HG03520 (cell line): ENCODE results near the gene ZNF24.
A peak's percentile ranks its signal among the peaks of the same experiment; 100 is the strongest.

Source experiments
- ATAC-seq: cut with Tn5 transposase; IDR thresholded peaks from one replicate; pipeline ENCODE4 v1.9.1; 2021; ENCODE audit warnings: mild to moderate bottlenecking, moderate library complexity; ENCODE audit not compliant: unreplicated experiment

Gene ZNF24

DNA sequence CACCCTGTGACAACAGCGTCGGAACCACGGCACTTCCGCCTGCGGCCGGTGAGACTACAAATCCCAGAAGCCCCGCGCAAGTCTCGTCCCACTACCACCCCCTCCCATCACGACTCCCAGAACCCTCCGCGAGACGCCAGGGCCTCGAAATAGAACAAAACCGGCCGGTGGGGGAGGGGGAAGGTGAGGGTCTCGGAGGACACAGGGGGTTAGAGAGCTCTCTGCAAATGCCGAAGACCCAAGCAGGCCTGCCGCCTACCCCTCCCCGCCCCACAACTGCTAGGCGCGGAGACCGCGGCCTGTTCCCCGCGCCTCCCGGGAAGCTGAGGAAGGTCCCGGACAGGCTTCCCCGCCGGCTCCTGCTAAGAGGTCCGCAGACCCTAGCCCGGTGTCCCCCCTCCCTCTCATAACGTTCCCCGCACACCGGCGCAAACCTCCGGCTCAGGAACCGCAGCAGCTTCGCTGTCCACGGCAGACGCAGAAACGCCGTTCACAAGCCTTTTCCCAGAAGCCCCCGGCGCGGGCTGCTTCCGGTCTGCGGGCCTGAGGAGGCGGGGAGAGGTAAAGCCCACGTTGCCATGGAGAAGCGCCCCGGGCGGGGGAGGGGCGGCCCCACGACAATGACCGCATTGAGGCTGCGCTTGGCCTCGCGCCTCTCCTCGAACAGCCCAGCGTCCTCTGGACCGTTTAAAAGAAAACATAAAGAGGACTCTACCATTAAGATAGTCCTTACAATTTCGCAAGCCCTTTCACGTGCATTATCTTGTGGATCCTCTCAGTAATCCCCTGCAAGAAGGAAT is at the start of gene ZNF24:
TSS of gene ZNF24 (minus strand) at position 485 of the 800 bp plus-strand sequence. CDS start 3,770 bp downstream, outside the sequence.
- peak; percentile 86 for ATAC-seq

DNA sequence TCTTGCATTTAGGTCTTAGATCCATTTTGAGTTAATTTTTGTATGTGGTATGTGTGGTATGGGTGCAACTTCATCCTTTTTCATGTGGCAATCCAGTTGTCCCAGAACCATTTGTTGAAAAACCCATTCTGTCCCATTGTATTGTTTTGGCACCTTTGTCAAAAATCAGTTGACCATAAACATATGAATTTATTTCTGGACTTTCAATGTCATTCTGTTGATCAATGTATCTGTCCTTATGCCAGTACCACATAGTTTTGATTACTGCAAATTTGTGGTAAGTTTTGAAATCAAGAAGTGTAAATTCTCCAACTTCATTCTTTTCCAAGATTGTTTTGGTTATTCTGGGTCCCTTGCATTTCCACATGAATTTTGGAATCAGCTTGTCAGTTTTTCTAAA is 49.5 kb upstream of the ZNF24 start:
- ATAC-seq: no peak

DNA sequence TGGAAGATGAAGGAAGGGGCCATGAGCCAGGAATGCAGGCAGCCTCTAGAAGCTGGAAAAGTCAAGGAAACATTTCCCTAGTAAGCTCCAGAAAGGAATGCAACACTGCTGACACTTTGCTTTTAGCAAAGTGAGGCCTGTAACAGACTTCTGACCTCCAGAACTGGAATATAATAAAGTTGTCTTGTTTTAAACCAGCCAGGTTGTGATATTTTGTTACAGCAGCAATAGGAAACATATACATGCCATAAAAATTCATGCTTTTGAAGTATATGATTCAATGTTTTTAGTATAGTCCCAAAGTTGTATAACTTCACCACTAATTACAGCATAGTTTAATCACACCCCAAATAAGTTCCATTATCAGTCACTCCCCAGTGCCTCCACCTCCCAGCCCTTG is 48.2 kb upstream of the ZNF24 start:
- no peak for ATAC-seq

DNA sequence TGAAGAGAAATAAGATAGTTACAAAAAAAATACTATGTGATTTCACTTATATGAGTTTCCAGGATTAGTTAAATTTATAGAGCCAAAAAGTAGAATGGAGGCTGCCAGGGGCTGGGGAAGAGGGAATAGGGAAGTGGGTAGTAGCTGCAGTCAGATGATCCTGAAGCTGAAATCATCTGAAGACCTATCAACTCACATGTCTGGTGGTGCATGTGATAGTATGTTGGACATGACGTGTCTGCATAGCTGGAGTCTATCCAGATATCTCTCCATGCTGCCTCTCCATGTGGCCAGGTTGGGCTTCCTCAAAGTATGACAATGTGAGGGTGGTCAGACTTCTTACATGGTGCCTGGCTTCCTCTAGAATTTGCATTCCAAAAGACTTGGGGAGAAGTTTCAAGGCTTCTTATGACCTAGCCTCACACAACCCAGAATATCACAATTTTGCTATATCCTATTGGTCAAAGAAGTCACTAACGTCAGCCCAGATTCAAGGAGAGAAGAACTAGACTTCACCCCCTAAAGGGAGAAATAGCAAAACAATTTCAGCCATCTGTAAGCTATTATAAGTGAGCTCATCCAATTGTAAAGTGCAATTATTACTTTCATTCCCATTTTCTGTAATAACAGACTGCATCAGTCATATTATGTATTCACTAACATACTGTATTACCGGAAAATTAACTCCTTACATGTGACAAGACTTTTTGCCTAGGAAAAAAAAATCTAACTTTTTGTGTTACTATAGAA is 46.9 kb upstream of the ZNF24 start:
- ATAC-seq: no peak

DNA sequence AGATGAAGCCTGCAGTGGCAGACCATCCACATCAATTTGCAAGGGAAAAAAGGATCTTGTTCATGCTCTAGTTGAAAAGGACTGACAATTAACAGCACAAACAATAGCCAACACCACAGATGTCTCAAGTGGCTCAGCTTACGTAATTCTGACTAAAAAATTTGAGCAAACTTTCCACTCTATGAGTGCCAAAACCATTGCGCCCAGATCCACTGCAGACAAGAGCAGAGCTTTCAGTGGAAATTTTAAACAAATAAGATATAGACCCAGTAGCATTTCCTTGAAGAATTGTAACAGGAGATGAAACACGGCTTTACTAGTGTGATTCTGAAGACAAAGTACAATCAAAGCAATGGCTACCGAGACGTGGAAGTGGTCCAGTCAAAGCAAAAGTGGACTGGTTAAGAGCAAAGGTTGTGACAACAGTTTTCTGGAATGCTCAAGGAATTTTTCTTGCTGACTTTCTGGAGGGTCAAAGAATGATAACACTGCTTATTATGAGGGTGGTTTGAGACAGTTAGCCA is 44.9 kb upstream of the ZNF24 start:
- no peak for ATAC-seq

DNA sequence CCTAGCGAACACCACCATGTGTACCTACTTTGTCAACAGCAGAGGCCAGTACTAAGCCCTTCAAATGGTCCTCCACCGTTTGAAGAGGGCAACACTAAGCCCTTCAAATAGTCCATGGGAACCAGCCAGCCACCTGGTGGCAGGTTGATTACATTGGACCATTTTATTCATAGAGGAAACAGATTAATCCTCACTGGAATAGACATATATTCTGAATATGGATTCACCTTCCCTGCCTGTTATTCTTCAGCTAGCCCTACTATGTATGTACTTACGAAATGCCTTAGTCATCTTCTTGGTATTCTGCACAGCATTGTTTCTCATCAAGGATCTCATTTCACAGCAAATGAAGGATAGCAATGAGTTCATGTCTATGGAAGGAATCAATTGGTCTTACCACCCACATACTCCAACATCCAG is 42.9 kb upstream of the ZNF24 start:
- peak; percentile 16 for ATAC-seq

DNA sequence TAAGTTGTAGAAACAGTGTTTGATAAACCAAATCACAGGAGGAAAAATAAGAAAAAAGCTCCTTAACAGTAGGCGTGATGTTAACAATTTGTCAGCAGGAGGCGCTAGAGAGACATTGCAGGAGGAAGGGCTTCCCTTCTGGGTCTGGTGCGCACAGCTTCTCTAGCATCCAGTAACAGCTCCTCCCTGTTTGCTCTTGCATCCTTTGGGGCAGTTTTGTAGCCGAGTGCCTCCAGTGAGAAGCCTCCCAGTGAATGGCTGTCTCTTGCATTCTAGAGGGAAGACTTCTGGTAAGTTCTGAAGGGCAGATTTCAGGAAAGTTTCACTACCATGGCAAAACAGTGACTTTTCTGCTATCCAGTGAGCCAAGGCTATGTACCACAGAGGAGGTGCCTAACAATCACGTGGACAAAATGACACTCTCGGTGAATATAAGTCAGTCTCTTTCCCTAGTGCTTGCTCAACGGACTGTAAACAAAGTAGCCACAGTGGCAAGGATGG is 42.4 kb upstream of the ZNF24 start:
- ATAC-seq: peak; percentile 72

DNA sequence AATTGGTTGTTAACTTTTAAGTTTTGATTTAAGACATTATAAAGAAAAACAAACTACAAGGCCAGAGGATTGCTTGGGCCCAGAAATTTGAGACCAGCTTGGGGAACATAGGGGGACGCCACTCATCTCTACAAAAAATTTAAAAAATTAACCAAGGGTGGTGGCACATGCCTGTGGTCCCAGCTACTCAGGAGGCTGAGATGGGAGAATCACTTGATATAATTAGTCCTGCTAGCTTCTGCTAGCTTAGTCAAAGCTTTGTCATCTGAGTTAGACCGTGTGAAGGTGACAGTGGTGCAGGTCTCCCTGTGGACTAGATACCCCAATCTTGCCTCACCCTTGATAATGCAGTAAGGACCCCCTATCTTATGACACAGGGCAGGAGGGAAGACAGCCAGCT is 38.9 kb upstream of the ZNF24 start:
- no peak for ATAC-seq

DNA sequence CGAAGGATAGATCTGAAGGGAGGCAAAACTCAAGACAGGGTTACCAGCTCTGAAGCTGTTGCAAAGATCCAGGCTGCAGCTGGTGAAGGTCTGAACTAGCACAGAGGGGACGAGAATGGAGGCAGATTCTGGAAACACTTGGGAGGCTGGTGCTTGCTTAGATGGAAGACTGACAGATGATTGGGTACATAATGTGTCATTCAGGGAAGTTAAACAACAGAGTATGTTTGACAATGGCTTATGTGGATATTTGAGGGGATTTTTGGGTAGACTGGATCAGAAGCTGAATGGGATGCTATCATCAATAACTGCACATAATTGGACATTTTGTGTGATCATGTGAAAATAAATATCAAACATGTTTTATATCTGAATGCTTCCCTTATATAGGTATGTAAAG is 35.2 kb upstream of the ZNF24 start:
- ATAC-seq: no peak

DNA sequence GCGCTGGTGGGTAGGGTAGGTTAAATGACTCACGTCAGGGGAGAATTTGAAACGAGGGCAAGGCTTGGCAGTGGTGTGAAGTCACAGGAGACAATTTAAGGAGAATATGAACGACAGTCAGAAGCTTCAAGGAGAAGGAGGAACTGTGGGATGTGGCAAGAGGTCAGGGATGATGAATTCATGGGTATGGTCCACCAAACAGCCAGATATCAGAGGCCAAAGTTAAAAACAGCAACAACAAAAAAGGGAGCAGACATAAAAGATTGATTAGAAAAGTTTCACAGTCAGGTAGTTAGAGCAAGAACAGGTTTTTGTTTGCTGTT is 34.3 kb upstream of the ZNF24 start:
- ATAC-seq: no peak

DNA sequence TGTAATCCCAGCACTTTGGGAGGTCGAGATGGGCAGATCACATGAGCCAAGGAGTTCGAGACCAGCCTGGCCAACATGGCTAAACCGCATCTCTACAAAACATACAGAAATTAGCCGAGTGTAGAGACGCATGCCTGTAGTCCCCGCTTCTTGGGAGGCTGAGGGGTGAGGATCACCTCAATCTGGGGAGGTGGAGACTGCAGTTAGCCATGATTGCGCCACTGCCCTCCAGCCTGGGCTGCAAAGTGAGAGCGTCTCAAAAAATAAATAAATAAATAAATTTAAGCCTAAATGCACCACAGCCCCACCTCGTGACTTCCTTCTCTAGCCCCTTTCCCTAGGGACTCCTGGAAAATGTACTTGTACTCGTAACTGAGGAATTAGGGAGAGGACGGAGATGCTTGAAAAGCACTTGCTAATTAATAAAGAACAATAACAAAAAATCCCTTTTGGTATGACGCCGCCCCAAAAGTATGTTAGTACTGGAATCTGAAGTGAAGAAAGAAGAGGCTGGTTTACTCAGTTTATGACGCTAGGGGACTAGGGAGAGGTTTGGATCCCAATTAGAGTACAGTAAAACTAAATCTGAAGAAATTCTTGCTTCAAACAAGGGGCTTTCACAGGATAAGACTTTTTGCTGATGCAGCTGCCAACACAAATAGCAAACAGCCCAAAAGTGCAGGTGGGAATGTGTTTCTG is 33.8 kb upstream of the ZNF24 start:
- no peak for ATAC-seq

DNA sequence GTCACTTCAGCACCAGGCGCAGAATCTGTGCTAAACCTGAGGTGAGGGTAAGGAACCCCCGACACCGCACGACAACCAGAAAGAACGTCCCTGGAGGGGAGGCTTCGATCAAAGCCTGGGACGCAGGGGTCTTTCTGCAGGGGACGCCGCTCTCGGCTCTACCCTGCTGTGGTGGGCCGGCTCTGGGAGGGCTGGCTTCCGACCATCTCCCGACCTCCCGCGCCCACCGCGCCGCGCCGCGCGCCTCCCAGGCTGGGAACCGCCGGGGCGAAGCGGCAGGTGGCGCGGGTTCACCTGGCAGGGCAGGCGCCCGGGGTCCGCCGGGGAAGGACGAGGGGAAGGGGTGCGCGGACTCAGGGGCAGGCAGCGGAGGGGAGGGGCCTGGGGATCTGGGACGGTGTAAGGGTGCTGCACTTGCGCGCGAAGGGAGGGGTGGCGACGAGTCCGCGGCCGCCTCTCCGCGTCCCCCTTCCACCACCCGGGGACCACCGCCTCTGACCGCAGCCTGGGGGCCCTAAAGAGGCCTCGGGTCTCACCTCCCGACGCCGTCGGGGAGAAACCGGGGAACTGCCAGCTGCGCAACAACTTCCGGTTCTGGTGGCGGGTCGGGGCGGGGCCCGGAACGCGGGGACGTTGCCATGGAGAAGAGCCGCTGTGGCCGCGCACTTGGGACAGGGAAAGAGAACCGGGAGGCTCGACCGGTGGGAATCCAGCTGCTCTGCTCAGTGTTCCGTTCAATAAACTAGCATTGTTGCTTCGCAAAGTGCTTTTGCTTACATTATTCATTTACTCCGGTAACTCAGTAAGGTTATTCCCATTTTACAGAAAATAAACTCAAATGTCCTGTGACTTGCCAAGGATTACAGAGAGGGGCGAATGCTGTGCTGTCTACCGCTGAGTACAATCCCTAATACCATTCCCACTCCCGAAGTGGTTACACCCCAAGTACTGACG is 32.8 kb upstream of the ZNF24 start, which contains the start of gene ZNF396:
TSS of gene ZNF396 (minus strand) at position 596 of the 954 bp plus-strand sequence. CDS start 3,045 bp downstream, outside the sequence.
- peak; percentile 81 for ATAC-seq

DNA sequence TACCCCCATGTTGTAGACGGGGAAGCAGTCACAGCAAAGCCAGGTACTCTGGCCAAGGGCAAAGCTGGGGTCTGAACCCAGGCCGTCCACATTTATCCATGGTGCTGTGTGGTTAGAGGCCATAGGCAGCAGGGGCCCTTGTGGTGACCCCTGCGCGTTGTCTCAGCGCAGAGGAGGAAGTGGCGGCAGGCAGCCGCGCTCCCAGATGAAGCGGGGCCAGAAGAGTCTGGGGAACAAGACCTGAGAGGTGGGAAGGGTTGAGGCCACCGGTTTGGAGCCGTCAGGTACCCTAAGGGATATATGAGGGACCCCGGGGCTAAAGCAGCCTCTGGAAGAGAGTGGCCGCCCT is 32.1 kb upstream of the ZNF24 start:
- ATAC-seq: peak; percentile 37

DNA sequence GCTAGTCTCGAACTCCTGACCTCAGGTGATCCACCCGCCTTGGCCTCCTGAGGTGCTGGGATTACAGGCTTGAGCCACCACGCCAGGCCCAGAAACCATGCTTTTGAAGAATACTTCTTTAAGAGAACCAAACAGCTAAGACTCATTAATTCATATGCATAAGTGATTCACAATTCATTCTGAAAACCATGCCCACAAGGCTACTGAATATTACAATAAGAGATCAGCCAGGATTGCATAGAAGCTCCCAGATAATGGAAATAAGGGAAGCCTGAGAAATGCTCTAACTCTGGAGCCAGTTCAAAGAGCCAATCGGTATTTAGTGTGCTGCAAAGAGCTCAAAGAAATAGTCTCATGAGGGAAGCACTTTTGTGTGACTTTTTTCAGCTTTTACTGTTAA is 30.5 kb upstream of the ZNF24 start:
- no peak for ATAC-seq

DNA sequence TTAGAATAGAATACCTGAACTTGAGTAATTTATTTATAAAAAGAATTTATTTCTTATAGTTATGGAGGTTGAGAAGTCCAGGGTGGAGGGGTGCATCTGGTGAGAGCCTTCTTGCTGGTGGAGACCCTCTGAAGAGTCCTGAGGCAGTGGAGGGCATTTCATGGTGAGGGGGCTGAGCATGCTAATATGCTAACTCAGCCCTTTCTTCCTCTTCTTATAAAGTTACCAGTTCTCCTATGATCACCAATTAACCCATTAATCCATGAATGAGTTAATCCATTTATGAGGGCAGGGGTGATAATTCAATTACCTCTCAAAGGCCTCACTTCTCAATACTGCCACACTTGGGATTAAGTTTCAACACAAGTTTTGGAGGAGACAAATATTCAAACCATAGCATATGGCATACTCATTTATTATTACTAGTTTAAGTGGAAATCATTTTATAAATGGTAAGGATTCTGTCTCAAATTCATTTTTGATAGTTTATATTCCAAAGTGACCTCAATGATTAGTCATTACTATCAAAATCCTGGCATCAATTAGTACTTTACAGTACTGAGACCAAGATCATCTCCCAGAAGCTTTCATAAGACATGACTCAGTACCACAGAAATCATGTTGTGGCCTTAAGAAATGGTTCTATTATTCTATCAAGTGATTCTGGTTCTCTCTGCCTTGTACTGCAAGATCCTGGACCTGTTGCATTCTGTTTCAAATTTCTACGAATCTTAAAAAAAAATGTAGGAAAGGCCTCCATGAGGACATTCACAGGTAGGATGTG is 27.4 kb upstream of the ZNF24 start:
- ATAC-seq: no peak

DNA sequence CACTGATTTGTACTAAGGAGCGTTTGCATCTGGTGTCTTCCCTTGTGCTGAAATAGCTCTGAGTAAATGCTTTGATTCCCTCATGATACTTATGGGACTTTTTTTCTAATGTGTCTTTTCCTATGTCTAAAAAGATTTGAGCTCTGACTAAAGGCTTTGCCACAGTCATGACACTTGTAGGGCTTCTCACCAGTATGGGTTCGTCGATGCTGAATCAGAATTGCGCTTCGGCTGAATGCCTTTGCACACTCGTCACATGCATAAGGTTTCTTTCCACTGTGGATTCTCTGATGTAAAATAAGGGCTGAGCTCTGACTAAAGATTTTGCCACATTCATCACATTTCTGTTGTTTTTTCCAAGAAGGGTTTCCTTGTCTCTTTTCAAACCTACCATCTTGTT is 24.9 kb upstream of the ZNF24 start:
- no peak for ATAC-seq

DNA sequence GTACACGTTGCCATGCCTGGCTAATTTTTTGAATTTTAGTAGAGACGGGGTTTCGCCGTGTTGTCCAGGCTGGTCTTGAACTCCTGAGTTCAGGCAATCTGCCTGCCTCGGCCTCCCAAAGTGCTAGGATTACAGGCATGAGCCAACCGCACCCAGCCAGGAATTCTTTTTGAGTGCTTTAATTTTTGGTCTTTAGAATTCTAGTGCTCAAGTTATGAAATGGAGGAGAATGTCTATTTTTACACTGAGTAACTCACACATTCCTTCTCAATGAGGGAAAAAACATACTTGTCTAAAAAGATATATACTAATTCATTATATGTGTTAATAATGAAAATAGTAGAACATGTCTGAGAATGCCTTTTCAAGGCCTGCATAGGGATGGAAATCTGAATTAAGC is 24.4 kb upstream of the ZNF24 start:
- no peak for ATAC-seq

DNA sequence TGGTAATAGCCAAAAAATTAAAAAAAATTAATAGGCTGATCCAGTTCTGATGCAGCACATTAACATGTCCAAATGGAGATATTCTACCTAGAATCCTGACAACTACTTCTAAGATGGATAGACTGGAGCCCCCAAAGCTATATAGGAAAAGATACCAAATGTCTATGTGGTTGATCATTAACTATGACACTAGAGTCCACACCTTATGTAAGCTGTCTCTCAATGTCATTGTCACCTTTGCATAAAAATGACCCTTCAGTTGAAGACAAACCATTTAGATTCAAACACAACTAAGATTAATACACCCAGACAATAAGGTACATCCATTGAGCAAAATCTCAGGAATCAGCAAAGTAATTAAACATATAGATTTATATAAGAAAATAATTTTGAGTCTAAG is 18.3 kb upstream of the ZNF24 start:
- no peak for ATAC-seq

DNA sequence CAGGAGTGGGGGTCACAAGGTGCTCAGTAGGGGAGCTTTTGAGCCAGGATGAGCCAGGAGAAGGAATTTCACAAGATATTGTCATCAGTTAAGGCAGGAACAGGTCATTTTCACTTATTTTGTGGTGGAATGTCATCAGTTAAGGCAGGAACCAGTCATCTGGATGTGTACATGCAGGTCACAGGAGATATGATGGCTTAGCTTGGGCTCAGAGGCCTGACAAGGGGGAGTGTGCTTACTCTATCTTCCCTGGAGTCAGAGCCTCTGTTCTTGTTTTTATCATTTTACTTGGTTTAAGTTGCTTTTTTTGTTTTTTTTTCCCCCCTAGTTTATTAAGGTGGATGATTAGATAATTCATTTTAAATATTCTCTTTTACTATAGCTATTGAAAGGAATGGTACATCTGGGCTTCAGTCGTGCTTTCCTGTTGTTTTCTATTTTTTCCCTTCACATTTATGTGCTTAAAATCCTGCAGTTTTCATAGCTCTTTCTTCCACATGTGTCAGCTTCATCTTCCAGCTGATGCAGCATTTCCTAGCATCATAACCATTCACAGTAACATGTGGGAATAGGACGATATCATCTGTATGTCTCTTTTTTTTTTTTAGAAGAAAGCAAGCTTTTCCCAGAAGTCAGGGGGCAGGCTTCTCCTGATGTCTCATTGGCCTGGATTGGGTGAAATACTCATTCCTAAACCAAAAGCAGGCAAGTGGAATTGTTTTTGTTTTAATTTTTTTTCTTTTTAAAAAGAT is 17.5 kb upstream of the ZNF24 start:
- no peak for ATAC-seq
